ENCODE data around the gene DEFB123.

DNA sequence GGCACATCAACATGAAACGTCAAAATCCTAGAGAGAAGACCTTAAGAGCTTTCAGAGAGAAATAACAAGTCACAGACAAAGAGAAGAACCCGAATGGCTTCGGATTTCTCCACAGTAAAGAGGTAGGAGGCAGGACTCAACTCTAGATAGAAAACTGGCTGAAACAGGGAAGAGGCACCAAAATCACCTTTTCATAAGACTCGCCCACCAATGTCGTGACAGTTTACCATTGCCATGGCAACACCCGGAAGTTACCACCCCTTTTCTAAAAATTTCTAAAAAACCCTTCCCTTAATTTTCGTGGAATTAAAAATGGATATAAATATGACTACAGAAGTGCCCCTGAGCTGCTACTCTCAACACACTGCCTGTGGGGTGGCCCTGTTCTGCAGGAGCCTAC lies 22.1 kb upstream of the DEFB123 start:
- no peak for TF ChIP-seq RAD21 (IDR thresholded peaks at IDR 0.05; ENCODE audit: low read depth)
- no peak for TF ChIP-seq CREB1 (IDR thresholded peaks at IDR 0.05; ENCODE audit: low read depth)
- TF ChIP-seq CEBPB (IDR thresholded peaks at IDR 0.05), result no peak
- no peak for TF ChIP-seq YY1 (IDR thresholded peaks at IDR 0.05; ENCODE audit: low read depth)
- TF ChIP-seq TAF1 (IDR thresholded peaks at IDR 0.05; ENCODE audit: low read depth), result no peak
- TF ChIP-seq EP300 (IDR thresholded peaks at IDR 0.05; ENCODE audit: borderline replicate concordance), result no peak
- TF ChIP-seq, protein P1, sequence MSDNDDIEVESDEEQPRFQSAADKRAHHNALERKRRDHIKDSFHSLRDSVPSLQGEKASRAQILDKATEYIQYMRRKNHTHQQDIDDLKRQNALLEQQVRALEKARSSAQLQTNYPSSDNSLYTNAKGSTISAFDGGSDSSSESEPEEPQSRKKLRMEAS (IDR thresholded peaks at IDR 0.05), result no peak
- TF ChIP-seq EGR1 (IDR thresholded peaks at IDR 0.05), result no peak
- no peak for TF ChIP-seq NFIC (IDR thresholded peaks at IDR 0.05)
- no peak for TF ChIP-seq FOXM1 (IDR thresholded peaks at IDR 0.05; ENCODE audit: borderline replicate concordance, low read depth)
- TF ChIP-seq ZBTB7A (IDR thresholded peaks at IDR 0.05; ENCODE audit: low read depth), result no peak
- no peak for TF ChIP-seq TCF12 (IDR thresholded peaks at IDR 0.05; ENCODE audit: low read depth)

Measured in Ishikawa (cell line).